Testis (tissue), 2 donors: ENCODE measurements around the gene SLC1A3.

Experiments
- CTCF ChIP-seq, 3 experiments: fragments of 450-650 bp in 2 of 3; fragments of 200-600 bp in 1 of 3; sonication (generic) in 1 of 3; IDR thresholded peaks; one replicate each; pipeline ENCODE4 v1.5.1; 2016 to 2019; ENCODE audit warnings: antibody characterized with exemption in 3 of 3, mild to moderate bottlenecking in 2 of 3, moderate library complexity in 1 of 3
- POLR2A ChIP-seq: fragments of 450-650 bp; IDR thresholded peaks from one replicate; pipeline ENCODE4 v1.6.1; 2017; ENCODE audit warnings: antibody characterized with exemption, mild to moderate bottlenecking, moderate library complexity

GRCh38 chr5:36631620-36632362, 25.4 kb downstream of the SLC1A3 start:
- no peak for TF ChIP-seq CTCF (IDR thresholded peaks at IDR 0.05)
- TF ChIP-seq POLR2A = no peak
